ENCODE measurements around the gene MMADHC.

DNA sequence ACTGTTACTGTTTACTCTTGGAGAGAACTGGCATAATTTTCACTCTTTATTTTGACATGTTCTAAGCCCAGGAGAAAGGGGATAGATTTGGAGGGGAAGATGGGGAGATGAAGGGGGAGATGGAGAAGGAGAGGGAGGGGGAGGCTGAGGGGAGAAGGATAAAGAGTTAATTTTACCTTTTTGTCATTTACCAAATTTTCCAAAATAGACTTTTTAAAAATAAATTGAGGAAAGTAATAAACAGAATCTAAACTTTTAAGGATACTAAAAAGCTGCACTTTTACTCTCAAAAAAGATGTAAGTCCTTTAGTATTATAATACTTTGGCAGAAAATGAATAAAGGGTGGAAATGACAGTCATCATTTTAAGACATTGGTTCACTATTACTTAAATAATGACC is 12.3 kb downstream of the MMADHC start:
- TF ChIP-seq, protein P1, sequence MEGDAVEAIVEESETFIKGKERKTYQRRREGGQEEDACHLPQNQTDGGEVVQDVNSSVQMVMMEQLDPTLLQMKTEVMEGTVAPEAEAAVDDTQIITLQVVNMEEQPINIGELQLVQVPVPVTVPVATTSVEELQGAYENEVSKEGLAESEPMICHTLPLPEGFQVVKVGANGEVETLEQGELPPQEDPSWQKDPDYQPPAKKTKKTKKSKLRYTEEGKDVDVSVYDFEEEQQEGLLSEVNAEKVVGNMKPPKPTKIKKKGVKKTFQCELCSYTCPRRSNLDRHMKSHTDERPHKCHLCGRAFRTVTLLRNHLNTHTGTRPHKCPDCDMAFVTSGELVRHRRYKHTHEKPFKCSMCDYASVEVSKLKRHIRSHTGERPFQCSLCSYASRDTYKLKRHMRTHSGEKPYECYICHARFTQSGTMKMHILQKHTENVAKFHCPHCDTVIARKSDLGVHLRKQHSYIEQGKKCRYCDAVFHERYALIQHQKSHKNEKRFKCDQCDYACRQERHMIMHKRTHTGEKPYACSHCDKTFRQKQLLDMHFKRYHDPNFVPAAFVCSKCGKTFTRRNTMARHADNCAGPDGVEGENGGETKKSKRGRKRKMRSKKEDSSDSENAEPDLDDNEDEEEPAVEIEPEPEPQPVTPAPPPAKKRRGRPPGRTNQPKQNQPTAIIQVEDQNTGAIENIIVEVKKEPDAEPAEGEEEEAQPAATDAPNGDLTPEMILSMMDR (conservative IDR thresholded peaks at IDR 0.05; ENCODE audit: low read depth, low read length) = no peak
- no peak for TF ChIP-seq EZH2 (IDR thresholded peaks at IDR 0.05; ENCODE audit: low read length, unreplicated experiment)
